Type B pancreatic cell (in vitro differentiated cells): ENCODE results near the gene FBXW4. TPM values are rescaled to one million over a fixed set of nuclear protein-coding genes. Genes with fewer than 3 reads are reported as not detected.

ENCODE experiments used
- DNase-seq: peaks from one replicate; pipeline ENCODE4 v3.0.0; 2021; ENCODE audit warnings: mixed read lengths; ENCODE audit not compliant: unreplicated experiment; ENCODE audit errors: extremely low spot score
- H3K27ac Mint-ChIP-seq: 2 replicates; pipeline ENCODE4 v1.8.0; 2021; ENCODE audit warnings: mild to moderate bottlenecking, mixed read lengths
- H3K27me3 Mint-ChIP-seq: 2 replicates; pipeline ENCODE4 v1.8.0; 2021; ENCODE audit warnings: mixed read lengths
- H3K36me3 Mint-ChIP-seq: 2 replicates; pipeline ENCODE4 v1.8.0; 2021; ENCODE audit warnings: mixed read lengths
- H3K4me1 Mint-ChIP-seq: one replicate; pipeline ENCODE4 v1.8.0; 2021; ENCODE audit warnings: mixed read lengths; ENCODE audit not compliant: unreplicated experiment
- H3K4me3 Mint-ChIP-seq: 2 replicates; pipeline ENCODE4 v1.8.0; 2021; ENCODE audit warnings: mild to moderate bottlenecking, mixed read lengths
- H3K9me3 Mint-ChIP-seq: 2 replicates; pipeline ENCODE4 v1.8.0; 2021; ENCODE audit warnings: mixed read lengths
- CTCF ChIP-seq: fragments of 200-600 bp; sonication (generic); conservative IDR thresholded peaks from 2 replicates; pipeline ENCODE4 v1.5.0; 2021; ENCODE audit warnings: antibody characterized with exemption, mild to moderate bottlenecking
- total RNA-seq: library from RNA; stranded (reverse); gene quantifications from 2 replicates; pipeline ENCODE4 v1.2.1, GENCODE V29; 2021; ENCODE audit warnings: low replicate concordance

Gene FBXW4
- total RNA-seq, 1 donor from 2014 or later = 43.7 TPM

- TF ChIP-seq CTCF = no peak
- no peaks in the 10 kb centered on the region for H3K27me3 Mint-ChIP-seq
- H3K9me3 Mint-ChIP-seq = no peaks in the 10 kb centered on the region
- peaks cover 49% of the 10 kb centered on the region for H3K36me3 Mint-ChIP-seq
- no peak overlapping the region for H3K4me3 Mint-ChIP-seq
- peaks cover 10% of the 10 kb centered on the region for H3K4me1 Mint-ChIP-seq
- H3K27ac Mint-ChIP-seq = no peak overlapping the region
- DNase-seq = no peak
Observed at GRCh38 chr10:101669181-101669580, 25.8 kb downstream of the FBXW4 start.

DNA sequence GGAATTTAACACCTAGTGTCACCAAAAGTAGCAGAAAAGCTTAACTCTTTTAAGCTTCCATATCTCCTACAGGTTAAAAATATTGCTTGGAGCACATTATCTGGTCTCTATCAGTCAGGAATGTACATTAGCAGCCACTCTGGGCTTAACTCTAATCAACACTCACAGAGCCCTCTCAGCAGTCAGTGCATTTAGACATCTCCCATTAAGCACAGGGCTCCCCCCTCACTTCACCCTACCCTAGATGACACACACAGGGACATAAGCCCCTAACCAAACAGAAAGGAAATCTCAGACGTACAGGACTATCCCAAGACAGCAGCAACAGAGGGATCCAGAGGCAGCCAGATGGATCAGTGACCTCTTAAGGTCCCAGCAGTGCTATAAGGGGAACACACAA, 26.4 kb downstream of the FBXW4 start:
- H3K9me3 Mint-ChIP-seq = no peaks in the 10 kb centered on the region
- H3K27me3 Mint-ChIP-seq = no peaks in the 10 kb centered on the region
- no peak overlapping the region for H3K4me3 Mint-ChIP-seq
- H3K27ac Mint-ChIP-seq = no peak overlapping the region
- no peak for DNase-seq
- peaks cover 51% of the 10 kb centered on the region for H3K36me3 Mint-ChIP-seq
- H3K4me1 Mint-ChIP-seq = peaks cover 10% of the 10 kb centered on the region
- TF ChIP-seq CTCF = no peak

DNA sequence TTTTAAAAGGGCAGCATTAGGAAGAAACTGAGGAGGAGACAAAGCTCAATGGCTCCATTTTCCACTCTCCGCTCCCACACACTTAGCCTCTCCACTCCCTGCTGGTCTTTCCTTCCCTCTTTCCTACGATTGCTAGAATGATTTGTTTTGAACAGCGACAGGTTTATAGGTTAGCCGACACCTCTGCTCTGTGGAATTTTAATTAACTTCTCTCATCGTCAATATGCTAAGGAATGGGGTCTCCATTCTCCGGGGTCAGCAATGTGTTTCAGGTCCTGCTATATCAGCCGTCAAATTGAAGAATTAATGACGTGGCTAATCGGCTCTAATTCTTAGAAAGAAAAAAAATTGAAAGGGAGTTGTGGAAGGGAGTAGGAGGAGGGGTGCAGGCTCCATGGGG, 28.9 kb downstream of the FBXW4 start:
- H3K9me3 Mint-ChIP-seq = no peaks in the 10 kb centered on the region
- no peak overlapping the region for H3K27ac Mint-ChIP-seq
- DNase-seq = no peak
- H3K27me3 Mint-ChIP-seq = no peaks in the 10 kb centered on the region
- H3K36me3 Mint-ChIP-seq = peaks cover 44% of the 10 kb centered on the region
- no peak for TF ChIP-seq CTCF
- H3K4me3 Mint-ChIP-seq = no peak overlapping the region
- H3K4me1 Mint-ChIP-seq = peaks cover 10% of the 10 kb centered on the region

DNA sequence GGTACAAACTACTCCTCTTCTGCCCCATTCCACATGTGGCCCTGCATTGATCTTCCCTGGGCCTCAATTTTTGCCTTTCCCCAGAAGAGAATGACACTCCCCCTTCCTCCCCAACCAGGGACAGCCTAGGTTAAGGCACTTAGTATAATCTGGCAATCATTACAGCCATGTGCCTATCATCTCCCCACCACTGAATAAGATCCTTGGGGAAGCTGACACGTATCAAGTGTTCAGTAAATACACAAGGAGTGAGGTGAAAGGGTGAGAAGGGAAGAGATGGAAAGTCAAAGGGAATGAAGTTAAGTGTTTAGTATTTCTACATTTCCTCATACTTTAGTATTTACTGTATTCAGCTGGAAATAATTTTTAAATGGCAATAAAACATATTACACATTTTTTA, 31.9 kb downstream of the FBXW4 start:
- no peaks in the 10 kb centered on the region for H3K9me3 Mint-ChIP-seq
- no peak for TF ChIP-seq CTCF
- H3K36me3 Mint-ChIP-seq = peaks cover 33% of the 10 kb centered on the region
- no peak overlapping the region for H3K4me3 Mint-ChIP-seq
- H3K27ac Mint-ChIP-seq = no peak overlapping the region
- H3K4me1 Mint-ChIP-seq = peaks cover 10% of the 10 kb centered on the region
- H3K27me3 Mint-ChIP-seq = no peaks in the 10 kb centered on the region
- no peak for DNase-seq

- Mint-ChIP-seq H3K27ac (no peak overlapping the region), H3K9me3 (no peaks in the 10 kb centered on the region)
- no peak for DNase-seq
Observed at GRCh38 chr10:101660256-101660655, 34.7 kb downstream of the FBXW4 start.

More at GRCh38 chr10:101660256-101660655, 34.7 kb downstream of the FBXW4 start:
- Mint-ChIP-seq H3K27me3 (no peaks in the 10 kb centered on the region), H3K4me1 (no peaks in the 10 kb centered on the region), H3K36me3 (peaks cover 25% of the 10 kb centered on the region), H3K4me3 (no peak overlapping the region)
- no peak for TF ChIP-seq CTCF
